T-helper 2 cell (primary cell): Measurements from ENCODE around the gene SCMH1.
"Not testable (repeated sequence)": the region's sequence is repeated elsewhere in the genome, so short reads cannot be mapped to it uniquely, and the experiment has no call there.

Experiments used
- DNase-seq, 5 experiments: peaks; one replicate each; pipeline versions ENCODE4 v3.0.0 to v3.0.0-alpha.2; 2012 to 2022
- total RNA-seq, 2 donors: gene quantifications; one replicate each; lab custom pipeline; 2026; lab: John Stamatoyannopoulos, UW

Gene SCMH1
- 25.8 to 27.7 reads per million in 2 donors for total RNA-seq

GRCh38 chr1:41241749-41242341 lies at the start of gene SCMH1:
SCMH1 (minus strand) TSS chr1:41242306; CDS start chr1:41186133, 56,173 bp downstream.
- peak; percentile 23 to 70 (median 50) for DNase-seq

GRCh38 chr1:41291195-41291594 lies 49.1 kb upstream of the SCMH1 start:
- DNase-seq, result no peak

GRCh38 chr1:41289196-41289595 lies 47.1 kb upstream of the SCMH1 start:
- DNase-seq, result no peak

- no peak for DNase-seq
These were observed 44.9 kb upstream of the SCMH1 start for GRCh38 chr1:41286992-41287391.

- DNase-seq, result no peak
These were observed 44.4 kb upstream of the SCMH1 start for GRCh38 chr1:41286486-41286885.

GRCh38 chr1:41285818-41286217 lies 43.7 kb upstream of the SCMH1 start:
- no peak for DNase-seq

- no peak for DNase-seq
These were observed 42.0 kb upstream of the SCMH1 start for GRCh38 chr1:41284121-41284520.

- DNase-seq, result peak in 1 of 5 experiments; percentile 10
These were observed 40.7 kb upstream of the SCMH1 start for GRCh38 chr1:41282679-41283317.

GRCh38 chr1:41281334-41281733 lies 39.2 kb upstream of the SCMH1 start:
- DNase-seq, result no peak

GRCh38 chr1:41280202-41281032 lies 38.3 kb upstream of the SCMH1 start:
- DNase-seq, result no peak

GRCh38 chr1:41278076-41278475 lies 36.0 kb upstream of the SCMH1 start:
- DNase-seq, result no peak

GRCh38 chr1:41277371-41277975 lies 35.4 kb upstream of the SCMH1 start:
- no peak for DNase-seq

- no peak for DNase-seq
These were observed 33.7 kb upstream of the SCMH1 start for GRCh38 chr1:41275831-41276230.

GRCh38 chr1:41274752-41275545 lies 32.8 kb upstream of the SCMH1 start:
- DNase-seq, result no peak

- no peak for DNase-seq
These were observed 30.5 kb upstream of the SCMH1 start for GRCh38 chr1:41272601-41273000.

- DNase-seq, result peak; percentile 21 to 48 (median 46)
These were observed 26.2 kb upstream of the SCMH1 start for GRCh38 chr1:41268154-41268770.

- DNase-seq, result no peak
These were observed 20.0 kb upstream of the SCMH1 start for GRCh38 chr1:41261926-41262618.

GRCh38 chr1:41260768-41261167 lies 18.7 kb upstream of the SCMH1 start:
- no peak for DNase-seq

GRCh38 chr1:41259221-41259620 lies 17.1 kb upstream of the SCMH1 start:
- DNase-seq, result no peak

GRCh38 chr1:41255978-41256377 lies 13.9 kb upstream of the SCMH1 start:
- DNase-seq, result no peak

- DNase-seq, result not testable (repeated sequence)
These were observed 9.0 kb upstream of the SCMH1 start for GRCh38 chr1:41251120-41251519.
